ENCODE measurements around the gene HAPSTR1.

The HAPSTR1 gene

DNA sequence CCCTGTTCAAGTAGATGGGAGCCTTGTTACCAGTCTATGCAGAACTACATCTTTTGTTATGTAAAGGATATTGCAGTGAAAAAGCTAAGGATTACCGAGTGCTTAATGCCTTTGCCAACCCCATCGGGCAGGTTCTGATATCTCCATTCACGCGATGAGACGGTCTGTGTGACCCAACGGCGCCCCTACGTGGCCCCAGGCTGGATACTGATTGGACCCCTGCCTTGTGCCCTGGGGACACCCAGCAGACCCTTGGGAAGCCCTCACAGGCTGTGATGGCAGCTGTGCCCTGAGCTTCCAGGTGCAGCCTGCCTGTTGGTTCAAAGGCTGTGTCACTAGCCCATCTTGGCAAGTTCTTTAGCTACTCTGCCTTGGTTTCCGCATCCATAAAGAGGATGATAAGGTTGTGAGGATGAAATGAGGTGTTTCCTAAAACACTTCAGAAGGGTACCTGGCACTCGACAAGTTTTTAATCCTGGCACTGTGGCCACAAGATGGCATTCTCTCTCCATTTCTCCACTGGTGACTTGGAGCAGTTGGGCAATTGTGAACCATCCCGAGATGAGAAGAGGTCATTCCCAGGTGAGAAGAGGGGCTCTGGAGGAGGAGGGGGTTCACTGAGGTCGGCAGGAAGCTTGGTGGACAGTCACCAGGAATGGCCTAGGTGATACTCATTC, 33.6 kb downstream of the HAPSTR1 start:
- no peak for DNase-seq

DNA sequence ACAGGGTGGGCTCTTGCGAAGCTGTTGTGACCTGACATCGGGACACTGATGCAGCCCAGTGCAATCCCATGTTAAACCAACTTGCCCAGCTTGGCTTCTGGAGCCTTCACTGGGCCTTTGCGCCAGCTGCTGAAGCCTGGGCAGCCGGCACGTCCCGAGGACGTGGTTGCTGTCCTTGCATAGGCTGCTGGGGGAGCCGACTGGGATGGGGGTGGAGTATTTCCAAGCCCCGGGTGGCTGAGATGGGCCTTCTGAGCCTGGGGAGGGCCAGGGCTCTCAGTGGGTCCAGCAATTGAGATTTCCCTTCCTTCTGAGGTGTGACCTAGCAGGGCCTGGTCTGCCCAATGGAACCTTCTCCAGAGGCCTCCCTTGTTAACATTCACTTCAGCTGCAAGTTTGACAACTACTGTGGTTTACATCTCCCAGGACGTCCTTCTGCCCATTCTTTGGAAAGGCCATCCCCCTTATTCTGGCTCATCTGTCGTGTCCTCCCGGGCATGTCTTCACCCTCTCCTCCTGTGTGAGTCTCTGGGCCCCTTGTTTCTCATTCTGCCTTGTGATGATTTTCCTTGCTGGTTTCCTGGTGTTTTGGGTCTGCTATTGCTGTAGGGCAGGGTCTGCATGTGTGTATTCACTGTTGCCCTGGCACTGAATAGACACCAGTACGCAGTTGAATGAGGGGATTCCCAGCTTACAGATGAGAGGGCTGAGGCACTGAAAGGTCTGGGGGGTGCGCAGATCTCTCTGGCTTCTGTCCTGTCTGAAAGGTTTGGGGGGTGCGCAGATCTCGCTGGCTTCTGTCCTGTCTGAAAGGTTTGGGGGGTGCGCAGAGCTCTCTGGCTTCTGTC, 34.4 kb downstream of the HAPSTR1 start:
- no peak for DNase-seq

DNA sequence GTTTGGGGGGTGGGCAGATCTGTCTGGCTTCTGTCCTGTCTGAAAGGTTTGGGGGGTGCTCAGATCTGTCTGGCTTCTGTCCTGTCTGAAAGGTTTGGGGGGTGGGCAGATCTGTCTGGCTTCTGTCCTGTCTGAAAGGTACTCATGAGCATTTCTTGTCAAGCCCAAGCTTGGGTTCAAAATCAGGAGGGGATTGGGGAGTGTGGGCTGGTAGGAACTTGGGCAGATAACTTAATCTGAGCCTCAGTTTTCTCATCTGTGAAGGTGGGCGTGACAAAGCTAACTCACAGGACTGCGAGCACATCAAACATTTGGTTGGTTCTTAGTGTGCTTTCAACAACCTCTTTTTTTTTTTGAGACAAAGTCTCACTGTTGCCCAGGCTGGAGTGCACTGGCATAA, 35.2 kb downstream of the HAPSTR1 start:
- DNase-seq, result no peak

DNA sequence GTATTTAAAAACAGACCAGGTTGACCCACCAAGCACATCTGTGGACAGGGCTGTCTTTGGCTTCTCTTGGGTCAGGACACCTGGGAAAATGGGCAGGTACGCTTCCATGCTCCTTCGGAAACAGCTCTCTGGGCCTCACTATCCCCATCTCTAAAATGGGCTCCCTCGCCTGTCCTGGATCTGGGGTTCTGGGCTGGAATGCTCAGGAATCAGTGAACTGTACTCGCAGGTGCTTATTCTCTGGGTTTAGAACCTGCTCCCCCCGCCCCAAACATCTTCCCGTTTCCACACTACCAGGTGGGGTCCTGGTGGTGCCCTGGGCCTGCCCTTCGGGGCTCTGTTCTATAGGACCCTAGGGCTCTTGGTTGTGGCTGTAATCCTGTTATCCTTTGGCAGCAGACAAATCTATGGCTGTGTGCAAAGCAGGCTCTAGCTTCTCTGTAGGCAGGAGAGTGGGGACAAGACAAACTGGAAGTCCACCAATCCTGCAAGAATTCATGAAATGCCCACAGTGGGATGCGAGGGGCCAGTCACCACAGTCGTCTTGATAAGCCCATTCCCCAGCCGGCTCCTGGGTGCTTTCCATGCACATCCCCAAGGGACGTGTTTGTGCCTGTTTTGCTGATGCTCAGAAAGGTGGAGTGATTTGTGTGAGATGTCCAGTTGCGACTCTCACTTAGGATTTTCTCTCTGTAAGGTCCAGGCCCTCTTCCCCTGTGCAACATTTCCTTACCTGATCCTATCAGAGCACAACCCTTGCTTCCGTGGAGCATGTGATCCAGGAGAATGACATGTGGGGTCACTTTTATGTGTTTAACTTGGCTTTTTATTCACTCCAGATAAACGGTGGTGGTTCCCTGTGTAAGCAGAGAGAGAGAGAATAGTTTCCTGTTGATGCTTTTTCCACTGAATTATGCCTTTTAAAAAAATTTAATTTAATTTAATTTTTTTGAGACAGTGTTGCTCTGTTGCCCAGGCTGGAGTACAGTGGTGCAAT, 37.2 kb downstream of the HAPSTR1 start:
- no peak for DNase-seq

DNA sequence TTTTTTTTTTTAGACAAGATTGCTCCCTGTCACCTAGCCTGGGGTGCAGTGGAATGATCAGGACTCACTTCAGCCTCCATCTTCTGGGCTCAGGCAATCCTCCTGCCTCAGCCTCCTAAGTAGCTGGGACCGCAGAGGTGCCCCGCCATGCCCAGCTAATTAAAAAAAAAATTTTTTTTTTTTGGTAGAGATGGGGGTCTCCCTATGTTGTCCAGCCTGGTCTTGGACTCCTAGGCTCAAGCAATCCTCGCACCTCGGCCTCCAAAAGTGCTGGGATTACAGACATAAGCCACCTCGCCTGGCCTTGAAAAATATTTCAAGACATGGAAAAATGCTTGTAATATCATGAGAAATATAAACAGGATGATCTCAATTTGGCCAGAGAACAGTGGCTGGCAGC, 42.9 kb downstream of the HAPSTR1 start:
- DNase-seq, result no peak

DNA sequence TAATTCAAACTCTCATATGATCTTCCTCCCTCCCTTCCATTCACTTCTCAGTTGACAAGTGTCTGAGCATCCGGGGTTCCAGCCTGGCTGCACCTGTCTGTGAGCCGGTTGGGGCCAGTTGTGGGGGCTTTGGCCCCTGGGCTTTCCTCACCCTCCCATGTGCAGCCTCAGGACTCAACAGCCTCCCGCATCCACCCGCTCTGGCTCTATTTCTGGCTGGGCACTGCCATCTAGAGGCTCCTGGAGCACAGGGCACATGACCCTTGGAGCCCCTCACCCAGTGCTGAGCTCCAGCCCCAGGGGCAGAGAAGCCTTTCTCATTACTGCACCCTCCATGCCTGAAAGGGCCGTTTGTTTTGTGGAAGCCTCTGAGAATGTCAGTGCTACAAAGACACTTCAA, 43.3 kb downstream of the HAPSTR1 start:
- DNase-seq, result peak; percentile 45

DNA sequence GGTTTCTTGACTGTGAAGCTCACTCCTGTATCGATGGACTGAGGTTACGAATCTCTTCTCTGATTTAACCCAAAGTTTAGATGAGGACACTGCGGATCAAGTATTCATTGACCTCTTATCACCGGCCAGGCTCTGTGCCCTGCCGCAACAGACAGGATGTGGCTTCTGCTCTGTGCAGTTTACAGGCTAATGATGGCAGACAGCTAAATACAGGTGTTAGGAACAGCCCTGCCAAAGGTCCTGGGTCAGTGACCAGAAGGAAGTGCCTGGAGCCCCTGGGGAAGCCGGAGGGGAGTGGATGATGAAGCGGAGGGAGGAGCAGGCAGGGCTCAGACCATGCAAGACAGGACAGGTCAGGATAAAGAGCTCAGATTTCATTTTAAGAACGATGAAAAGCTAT, 44.4 kb downstream of the HAPSTR1 start:
- no peak for DNase-seq

DNA sequence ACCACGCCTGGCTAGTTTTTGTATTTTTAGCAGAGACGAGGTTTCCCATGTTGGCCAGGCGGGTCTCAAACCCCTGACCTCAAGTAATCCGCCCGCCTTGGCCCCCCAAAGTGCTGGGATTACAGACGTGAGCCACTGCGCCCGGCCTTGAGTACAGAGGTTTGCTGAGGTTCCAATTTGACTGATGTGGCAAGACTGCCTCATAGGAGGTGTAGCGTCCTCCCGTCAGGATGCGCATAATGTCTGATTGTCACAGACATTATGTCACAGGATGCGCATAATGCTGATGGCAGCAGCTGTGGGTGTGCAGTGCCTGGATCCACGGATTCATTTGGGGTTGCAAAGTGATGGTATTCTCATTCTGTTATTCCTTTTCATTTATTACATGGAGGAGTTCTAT, 45.2 kb downstream of the HAPSTR1 start:
- DNase-seq, result no peak

DNA sequence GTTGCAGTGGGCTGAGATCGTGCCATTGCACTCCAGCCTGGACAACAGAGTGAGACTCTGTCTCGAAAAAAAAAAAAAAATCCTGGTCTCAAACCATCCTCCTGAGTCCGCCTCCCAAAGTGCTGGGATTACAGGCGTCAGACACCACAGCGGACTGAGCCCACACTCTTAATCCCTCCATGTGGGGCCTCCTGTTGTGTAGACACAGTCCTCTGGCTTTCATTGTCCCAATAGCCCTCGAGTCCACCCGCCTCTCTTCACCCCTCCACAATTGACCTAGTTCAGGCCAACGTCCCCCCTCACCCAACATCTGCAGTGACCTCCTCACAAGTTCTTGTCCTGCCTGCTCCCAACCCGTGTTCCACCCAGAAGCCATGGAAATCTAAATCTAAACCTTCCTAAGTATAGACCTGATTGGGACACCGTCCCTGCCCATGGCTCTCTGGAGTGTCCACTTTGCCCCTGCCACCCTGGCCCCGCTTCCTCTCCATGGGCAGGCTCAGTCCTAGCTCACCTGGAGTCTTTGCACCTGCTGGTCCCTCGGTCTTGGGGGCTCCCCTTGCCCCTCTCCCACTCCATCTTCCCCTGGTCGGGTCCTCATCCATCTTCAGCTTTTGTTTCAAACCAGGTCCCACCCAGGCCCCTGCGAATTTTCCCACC, 46.7 kb downstream of the HAPSTR1 start:
- no peak for DNase-seq

DNA sequence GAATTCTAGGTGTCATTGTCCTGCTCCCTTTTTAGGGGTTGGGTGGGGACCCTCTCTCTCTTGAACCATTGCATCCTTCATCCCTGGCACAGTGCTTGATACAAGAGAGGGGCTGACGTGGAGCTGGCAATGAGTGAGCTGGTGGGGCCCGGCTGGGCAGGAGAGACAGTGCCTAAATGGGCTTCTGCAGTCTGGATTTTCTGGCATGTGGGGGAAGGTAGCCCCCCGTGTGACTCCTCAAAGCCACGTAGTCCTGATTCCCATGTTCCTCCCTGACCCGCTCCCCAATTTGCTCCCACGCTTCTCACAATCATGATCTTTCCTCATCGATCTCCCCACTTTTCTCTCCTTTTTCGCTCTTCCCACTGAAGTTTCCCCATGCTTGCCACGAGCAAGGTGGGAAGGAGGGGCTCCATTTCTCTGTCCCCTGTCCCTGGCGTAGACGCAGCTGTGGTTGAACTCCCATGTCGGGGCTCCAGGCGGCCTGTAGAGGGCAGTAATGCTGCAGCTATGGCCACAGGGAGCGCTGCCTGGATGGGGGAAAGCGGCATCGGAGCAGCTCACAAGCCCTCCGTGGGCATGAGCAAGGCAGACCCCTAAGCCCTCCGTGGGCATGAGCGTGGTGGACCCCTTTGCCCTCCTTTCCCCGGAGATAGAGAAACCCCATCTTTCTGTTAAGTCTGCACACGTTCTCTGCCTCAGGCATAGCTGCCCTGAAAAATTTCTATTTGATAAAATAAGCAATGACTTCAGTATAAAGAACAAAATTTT, 47.5 kb downstream of the HAPSTR1 start:
- peak; percentile 25 for DNase-seq

DNA sequence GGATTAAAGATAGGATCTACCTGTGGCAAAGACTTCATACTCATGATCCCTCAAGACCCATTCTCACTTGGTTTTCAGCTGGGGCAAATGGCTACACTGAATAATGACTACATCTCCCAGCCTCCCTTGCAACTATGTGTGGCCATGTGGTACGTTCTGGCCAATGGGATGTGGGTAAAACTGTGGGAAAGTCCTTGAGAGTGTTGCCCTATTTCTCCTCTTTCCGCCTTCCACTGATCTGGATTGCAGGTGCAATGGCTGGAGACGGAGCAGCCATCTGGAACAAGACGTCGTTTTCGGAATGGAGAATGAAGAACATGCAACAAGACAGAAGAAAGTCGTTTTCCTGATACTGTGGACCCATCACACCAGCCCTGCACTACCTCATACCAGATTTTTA, 48.5 kb downstream of the HAPSTR1 start:
- DNase-seq, result peak; percentile 2

Data from COR-L47 (cell line).